SHP77 treated with DMSO at 0.1 percent for 48 hours (cell line): ENCODE data around the gene ZFP62.
"Not testable (repeated sequence)": the region's sequence is repeated elsewhere in the genome, so short reads cannot be mapped to it uniquely, and the experiment has no call there.

Experiments used
- DNase-seq: peaks from one replicate; lab custom pipeline; 2025; lab: John Stamatoyannopoulos, UW

ZFP62 gene

GRCh38 chr5:180860887-180861822 is at the start of gene ZFP62:
Gene ZFP62, minus strand, starts transcription at chr5:180861276. Its CDS starts 57 bp downstream, at chr5:180861219.
- DNase-seq: peak; percentile 87

- DNase-seq: no peak
Measured at GRCh38 chr5:180910735-180911134, 49.7 kb upstream of the ZFP62 start.

DNA sequence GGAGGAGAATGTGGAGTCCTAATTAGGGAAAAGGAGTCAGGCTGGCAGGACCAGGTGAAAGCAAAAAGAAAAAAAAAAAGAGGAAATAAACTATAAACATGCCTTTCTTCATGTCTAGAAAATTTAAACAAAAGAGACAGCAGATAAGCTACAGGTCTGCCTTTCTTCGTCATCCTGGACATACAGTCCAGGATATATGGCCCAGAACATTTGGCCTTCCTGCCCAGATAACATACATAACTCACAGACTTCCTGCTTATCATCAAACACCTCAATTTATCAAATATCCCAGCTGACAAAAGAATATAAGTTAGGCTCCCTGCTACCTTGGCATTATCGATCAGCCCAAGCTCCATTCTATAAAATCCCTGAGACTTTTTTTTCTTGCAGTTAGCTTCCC is 49.1 kb upstream of the ZFP62 start:
- no peak for DNase-seq

DNA sequence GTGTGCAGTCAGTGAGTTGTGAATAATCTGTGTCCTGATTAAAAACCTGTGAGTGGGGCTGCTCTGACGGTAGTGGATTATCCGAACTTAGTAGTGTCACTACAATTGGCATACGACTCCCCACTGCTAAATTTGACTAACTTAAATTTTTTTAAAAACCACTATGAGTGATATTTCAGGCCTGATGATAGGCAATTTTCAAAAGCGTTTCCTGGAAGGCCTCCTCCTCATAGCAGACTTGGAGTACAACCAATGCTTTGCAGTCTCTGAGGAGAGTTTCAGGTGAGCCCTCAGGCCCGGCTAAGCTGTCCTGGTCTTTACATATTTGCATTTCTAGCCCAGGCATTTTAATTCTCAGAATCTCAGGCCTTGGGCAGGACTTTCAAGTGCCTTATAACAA is 48.7 kb upstream of the ZFP62 start:
- no peak for DNase-seq

DNA sequence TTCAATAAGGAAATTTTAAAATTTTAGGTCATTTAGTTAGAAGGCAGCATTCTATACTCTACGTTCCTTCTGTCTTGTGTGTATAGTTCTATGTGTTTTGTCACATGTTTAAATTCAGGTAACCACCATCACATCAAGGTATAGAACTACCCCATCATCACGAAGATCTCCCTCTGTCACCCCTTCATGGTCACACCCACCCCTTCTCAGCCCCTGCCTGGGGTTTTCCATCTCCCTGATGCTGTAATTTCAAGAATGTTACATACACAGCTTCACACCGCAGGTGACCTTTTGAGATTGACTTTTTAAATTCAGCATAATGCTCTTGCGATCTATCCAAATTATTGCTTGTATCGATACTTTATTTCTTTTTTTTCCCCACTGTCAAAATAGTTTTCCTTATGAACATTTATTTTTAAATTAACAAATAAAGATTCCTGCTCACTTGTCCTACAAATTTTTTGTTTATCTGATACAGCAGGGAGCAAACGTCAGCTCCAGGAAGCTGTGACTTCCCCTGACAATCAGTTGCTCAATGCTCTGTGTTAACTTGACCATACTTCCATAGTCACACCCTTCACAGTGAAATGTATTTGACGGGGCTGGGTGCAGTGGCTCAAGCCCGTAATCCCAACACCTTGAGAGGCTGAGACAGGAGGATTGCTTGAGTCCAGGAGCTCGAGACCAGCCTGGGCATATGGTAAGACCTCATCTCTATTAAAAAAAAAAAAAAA is 48.1 kb upstream of the ZFP62 start:
- DNase-seq: no peak

DNA sequence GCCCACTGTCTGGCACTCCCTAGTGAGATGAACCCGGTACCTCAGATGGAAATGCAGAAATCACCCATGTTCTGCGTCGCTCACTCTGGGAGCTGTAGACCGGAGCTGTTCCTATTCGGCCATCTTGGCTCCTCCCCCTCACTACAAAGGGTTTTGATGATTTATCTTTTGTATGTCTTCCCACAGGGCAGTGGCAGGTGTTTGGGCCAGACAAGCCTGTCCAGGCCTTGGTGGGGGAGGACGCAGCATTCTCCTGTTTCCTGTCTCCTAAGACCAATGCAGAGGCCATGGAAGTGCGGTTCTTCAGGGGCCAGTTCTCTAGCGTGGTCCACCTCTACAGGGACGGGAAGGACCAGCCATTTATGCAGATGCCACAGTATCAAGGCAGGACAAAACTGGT is 47.3 kb upstream of the ZFP62 start:
- DNase-seq: no peak

- no peak for DNase-seq
Measured at GRCh38 chr5:180901319-180902009, 40.4 kb upstream of the ZFP62 start.

DNA sequence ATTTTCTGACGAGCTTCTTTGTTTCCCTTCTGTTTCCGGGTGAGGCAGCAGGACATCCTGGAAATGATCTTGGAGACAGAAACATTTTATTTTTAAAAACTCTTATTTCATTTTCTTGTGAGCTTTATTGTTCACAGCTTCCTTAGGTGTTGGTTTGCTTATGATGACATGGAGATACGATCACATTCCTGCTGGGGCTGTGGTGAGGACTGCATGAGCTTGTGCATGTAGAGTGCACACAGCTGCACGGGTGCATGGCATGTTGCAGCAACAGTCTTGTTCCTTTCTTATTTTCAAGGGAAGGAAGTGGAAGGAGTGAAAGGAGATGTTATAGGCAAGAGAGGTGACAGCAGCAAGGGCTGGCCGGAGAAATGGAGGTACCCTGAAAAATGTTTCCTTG is 39.1 kb upstream of the ZFP62 start:
- no peak for DNase-seq

DNA sequence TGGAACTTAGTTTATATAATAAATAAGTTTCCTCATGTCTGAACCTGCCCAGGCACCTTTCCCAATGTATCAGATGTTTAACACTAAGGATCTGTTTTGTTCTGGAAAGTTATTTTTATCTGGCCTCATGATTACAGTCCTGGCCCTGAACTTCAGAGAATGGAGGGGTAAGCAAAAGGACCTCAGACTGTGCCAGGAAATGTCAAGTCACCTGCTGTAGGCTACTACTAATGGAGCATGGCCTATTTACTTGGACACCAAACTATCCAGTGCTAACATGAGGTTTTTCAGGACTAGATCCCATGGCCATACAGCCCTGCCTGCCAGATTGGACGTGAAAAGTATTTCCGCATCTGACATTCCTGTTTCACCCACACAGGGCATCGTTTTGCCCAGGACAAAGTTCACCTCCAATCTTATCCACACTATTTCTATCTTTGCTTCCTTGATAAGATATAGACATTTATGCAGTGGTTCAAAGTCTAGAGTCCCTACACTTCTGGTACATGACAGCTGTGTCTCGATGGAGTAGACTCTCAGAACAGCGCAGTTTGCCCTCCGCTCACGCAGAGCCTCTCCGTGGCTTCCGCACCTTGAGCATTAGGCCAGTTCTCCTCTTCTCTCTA is 37.7 kb upstream of the ZFP62 start, which contains the start of gene BTNL8:
Gene BTNL8, plus strand, starts transcription at position 539 of the 626 bp plus-strand sequence. CDS start 152 bp downstream, outside the sequence.
- DNase-seq: no peak

GRCh38 chr5:180895330-180895729 is 34.3 kb upstream of the ZFP62 start:
- not testable (repeated sequence) for DNase-seq

DNA sequence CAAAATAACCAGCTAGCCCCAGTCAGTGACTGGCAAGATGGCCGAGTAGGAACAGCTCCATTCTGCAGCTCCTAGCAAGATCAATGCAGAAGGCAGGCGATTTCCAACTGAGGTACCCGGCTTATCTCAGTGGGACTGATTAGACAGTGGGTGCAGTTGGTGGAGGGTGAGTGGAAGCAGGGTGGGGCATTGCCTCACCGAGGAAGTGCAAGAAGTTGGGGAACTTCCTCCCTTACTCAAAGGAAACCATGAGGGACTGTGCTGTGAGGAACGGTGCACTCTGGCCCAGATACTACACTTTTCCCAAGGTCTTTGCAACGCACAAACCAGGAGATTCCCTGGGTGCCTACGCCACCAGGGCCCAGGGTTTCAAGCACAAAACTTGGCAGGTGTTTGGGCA is 28.3 kb upstream of the ZFP62 start:
- DNase-seq: no peak

DNA sequence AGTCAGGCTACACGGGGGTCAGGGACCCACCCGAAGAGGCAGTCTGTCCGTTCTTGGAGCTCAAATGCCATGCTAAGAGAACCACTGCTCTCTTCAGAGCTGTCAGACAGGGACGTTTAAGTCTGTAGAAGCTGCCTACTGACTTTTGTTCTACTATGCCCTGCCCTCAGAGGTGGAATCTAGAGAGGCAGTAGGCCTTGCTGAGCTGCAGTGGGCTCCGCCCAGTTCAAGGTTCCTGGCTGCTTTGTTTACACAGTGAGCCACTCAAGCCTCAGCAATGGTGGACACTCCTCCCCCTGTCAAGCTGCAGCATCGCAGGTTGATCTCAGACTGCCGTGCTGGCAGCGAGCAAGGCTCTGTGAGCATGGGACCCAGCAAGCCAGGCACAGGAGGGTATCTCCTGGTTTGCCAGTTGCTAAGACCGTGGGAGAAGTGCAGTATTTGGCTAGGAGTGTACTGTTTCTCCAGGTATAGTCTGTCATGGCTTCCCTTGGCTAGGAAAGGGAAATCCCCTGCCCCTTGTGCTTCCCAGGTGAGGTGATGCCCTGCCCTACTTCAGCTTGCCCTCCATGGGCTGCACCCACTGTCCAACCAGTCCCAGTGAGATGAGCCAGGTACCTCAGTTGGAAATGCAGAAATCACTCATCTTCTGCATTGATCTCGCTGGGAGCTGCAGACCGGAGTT is 24.9 kb upstream of the ZFP62 start:
- DNase-seq: not testable (repeated sequence)

- DNase-seq: no peak
Measured at GRCh38 chr5:180875860-180876426, 14.9 kb upstream of the ZFP62 start.

GRCh38 chr5:180874804-180875582 is 13.9 kb upstream of the ZFP62 start:
- no peak for DNase-seq

DNA sequence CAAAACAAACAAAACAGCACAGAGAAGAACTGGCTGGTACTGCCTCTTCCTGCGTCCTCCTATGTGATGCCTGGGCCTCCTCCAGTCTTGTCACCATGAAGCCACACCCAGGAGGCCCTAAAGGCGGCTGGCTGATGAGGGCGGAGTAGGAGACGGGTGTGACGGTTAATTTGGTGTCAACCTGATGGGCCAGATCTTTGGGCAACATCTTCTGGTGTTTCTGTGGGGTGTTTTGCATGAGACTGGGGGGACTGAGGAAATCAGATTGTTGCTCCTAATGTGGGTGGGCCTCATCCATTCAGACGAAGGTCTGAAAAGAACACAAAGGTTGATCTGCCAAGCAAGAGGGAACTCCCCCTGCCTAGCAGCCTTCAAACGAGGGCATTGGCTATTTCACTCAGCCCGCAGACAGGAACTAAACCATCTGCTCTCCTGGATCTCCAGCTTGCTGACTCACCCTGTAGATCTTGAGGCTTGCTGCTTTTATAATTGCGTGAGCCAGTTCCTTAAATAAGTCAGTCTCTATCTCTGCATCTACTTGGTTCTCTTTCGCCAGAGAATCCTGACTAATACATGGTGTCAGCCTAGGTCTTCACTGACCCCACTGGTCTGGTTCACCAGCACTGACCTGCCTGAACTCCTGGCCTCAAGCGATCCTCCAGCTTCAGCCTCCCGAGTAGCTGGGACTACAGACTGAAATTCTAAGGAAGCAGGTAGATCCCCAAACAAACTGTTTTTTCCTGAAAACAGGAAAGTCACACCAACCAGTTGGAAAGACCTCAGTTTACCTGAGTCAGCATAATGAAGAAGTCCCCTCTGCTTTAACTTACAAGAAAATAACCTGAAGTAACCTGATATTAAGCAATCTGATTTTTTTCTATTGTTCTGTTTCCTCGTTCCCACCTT is 12.8 kb upstream of the ZFP62 start:
- no peak for DNase-seq

GRCh38 chr5:180872419-180872818 is 11.3 kb upstream of the ZFP62 start:
- DNase-seq: no peak

DNA sequence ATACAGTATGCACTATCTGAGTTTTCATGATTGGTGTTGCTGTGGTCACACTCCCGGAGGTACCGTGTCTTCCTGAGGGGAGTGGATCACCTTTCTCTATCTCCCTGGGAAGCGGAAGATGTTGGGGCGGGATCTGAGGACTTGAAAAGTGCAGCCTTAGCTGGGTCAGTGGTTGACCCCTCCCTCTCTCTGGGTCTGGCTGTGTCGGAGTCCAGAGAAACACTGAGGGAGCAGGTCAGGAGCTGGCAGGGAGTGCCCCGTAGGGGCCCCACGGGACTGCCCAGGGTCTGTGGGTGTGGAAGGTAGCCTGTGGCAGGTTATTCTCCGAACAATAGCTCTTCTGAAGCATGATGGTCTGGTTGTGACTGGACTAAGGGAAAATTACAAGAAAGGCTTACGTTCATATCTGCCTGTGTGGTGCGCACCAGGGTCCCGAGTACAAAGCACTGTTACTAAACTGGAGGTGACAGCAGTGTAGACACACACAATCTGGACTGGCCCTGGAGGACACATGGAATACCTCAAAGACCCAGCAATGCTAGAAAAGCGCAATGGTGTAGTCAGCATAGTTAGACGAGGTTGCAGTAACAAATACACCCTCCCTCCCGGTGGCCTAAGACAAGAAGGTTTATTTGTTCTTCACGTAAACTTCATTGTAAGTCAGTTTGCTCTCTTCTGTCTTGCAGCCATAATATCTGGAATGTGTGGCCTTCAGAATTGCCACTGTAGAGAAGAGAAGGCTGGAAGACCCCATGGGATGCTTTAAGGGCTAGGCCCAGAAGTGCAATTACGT is 9.4 kb upstream of the ZFP62 start:
- no peak for DNase-seq

- DNase-seq: no peak
Measured at GRCh38 chr5:180869587-180869986, 8.5 kb upstream of the ZFP62 start.
